Activated CD4-positive, alpha-beta T cell treated with anti-CD3 and anti-CD28 coated beads, Interleukin-2, Interleukin-4, amounts not matched to agents 100 ng/mL and 50 ng/mL, durations not matched to agents 16 hours and 8 hours (primary cell): ENCODE measurements around the gene RYR1.

Experiments
- DNase-seq: peaks from one replicate; pipeline ENCODE4 v3.0.0-alpha.2; 2020; ENCODE audit warnings: low spot score

RYR1 gene

GRCh38 chr19:38433268-38433733 is at the start of gene RYR1:
Gene RYR1, plus strand, starts transcription at chr19:38433691. Its CDS starts 139 bp downstream, at chr19:38433830.
- DNase-seq = peak; percentile 67

- no peak for DNase-seq
Measured at GRCh38 chr19:38383743-38384142, 49.7 kb upstream of the RYR1 start.

- no peak for DNase-seq
Measured at GRCh38 chr19:38384209-38385027, 49.1 kb upstream of the RYR1 start.

GRCh38 chr19:38385057-38385803 is 48.3 kb upstream of the RYR1 start:
- no peak for DNase-seq

- DNase-seq = no peak
Measured at GRCh38 chr19:38385804-38386257, 47.7 kb upstream of the RYR1 start.

GRCh38 chr19:38386300-38386970 is 47.1 kb upstream of the RYR1 start:
- DNase-seq = no peak

- no peak for DNase-seq
Measured at GRCh38 chr19:38386971-38387549, 46.4 kb upstream of the RYR1 start.

- DNase-seq = peak; percentile 78
Measured at GRCh38 chr19:38387550-38388348, 45.7 kb upstream of the RYR1 start, which contains the start of gene GGN. Gene GGN, minus strand, starts transcription at chr19:38388034. Its CDS starts 773 bp downstream, at chr19:38387261.

- DNase-seq = no peak
Measured at GRCh38 chr19:38388349-38389100, 45.0 kb upstream of the RYR1 start, which contains the start of gene SPRED3. Gene SPRED3, plus strand, starts transcription at chr19:38388697. Its CDS starts 1,606 bp downstream, at chr19:38390303.

GRCh38 chr19:38389101-38389925 is 44.2 kb upstream of the RYR1 start:
- DNase-seq = no peak

GRCh38 chr19:38389957-38390924 is 43.2 kb upstream of the RYR1 start:
- DNase-seq = no peak

- DNase-seq = no peak
Measured at GRCh38 chr19:38391911-38392464, 41.5 kb upstream of the RYR1 start.

- DNase-seq = no peak
Measured at GRCh38 chr19:38392707-38393308, 40.7 kb upstream of the RYR1 start.

- DNase-seq = peak; percentile 84
Measured at GRCh38 chr19:38394488-38394887, 39.0 kb upstream of the RYR1 start.

GRCh38 chr19:38395381-38396114 is 37.9 kb upstream of the RYR1 start:
- DNase-seq = peak; percentile 42

GRCh38 chr19:38399081-38399480 is 34.4 kb upstream of the RYR1 start:
- DNase-seq = no peak

GRCh38 chr19:38399537-38399936 is 34.0 kb upstream of the RYR1 start:
- DNase-seq = no peak
